ENCODE data around the gene CHRM4.
A peak's percentile ranks its signal among the peaks of the same experiment; 100 is the strongest.

CHRM4 gene
- long read RNA-seq = 0 reads

DNA sequence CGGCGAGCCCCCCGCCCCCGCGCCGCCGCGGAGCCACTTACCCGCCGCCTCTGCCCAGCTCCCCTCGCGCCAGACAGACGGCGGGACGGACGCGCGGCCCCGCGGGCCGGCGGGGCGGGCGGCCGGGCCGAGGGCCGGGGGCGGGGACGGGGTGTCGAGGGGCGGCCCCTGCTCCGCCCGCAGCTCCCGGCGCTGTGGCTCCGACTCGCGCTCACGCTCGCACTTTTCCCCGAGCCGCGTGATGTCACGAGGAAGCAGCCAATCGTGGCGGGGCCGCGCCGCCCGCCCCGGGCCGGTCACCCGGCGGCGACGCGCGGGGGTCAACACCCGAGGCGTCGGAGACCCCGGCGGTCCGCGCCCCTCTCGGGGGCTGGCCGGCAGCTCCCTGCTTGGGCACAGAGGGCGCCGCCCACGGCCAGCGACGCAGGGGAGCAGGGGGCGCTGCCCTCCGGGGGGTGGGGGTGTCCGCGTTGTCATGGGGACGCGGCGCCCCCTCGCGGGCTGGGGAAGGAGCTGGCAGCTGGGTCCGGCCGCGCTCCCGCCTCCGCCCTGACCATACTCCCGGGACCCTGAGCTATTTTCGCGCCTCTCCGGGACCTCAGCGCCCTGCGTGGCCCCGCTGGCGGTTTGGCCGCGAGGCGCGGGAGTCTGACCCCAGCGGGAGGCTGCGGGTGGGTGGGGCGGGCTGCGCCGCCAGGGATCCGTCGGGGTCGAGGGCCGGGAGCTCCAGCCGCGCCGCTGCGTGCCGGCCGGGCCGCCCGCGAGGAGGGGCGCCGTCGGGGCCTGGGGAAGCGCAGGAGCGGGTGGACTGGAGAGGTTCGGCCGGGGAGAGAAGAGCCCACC lies at the start of gene CHRM4:
Gene CHRM4 (minus strand): TSS at position 199 of the 843 bp plus-strand sequence. CDS start 5,219 bp downstream, outside the sequence.
- Histone ChIP-seq H3K27me3 (ENCODE audit: insufficient read depth, poor library complexity, severe bottlenecking) (peaks cover 25% of the 10 kb centered on the region), H3K27ac (replicated peaks) (no peak within 1 kb of the TSS), H3K4me3 (replicated peaks; ENCODE audit: insufficient read depth, low read length) (peak within 1 kb of the TSS; percentile 57)
- TF ChIP-seq, protein P1, sequence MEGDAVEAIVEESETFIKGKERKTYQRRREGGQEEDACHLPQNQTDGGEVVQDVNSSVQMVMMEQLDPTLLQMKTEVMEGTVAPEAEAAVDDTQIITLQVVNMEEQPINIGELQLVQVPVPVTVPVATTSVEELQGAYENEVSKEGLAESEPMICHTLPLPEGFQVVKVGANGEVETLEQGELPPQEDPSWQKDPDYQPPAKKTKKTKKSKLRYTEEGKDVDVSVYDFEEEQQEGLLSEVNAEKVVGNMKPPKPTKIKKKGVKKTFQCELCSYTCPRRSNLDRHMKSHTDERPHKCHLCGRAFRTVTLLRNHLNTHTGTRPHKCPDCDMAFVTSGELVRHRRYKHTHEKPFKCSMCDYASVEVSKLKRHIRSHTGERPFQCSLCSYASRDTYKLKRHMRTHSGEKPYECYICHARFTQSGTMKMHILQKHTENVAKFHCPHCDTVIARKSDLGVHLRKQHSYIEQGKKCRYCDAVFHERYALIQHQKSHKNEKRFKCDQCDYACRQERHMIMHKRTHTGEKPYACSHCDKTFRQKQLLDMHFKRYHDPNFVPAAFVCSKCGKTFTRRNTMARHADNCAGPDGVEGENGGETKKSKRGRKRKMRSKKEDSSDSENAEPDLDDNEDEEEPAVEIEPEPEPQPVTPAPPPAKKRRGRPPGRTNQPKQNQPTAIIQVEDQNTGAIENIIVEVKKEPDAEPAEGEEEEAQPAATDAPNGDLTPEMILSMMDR (IDR thresholded peaks at IDR 0.05; ENCODE audit: insufficient read depth, low read length) = no peak
- TF ChIP-seq REST (IDR thresholded peaks at IDR 0.05; ENCODE audit: insufficient replicate concordance, low read depth) (no peak), SPI1 (IDR thresholded peaks at IDR 0.05; ENCODE audit: borderline replicate concordance, low read depth) (no peak), GABPA (IDR thresholded peaks at IDR 0.05; ENCODE audit: low read depth) (no peak), POLR2AphosphoS5 (IDR thresholded peaks at IDR 0.05; ENCODE audit: low read depth) (no peak)
- DNase-seq (ENCODE audit: low read depth in 1 of 2, low spot score in 1 of 2) = no peak

DNA sequence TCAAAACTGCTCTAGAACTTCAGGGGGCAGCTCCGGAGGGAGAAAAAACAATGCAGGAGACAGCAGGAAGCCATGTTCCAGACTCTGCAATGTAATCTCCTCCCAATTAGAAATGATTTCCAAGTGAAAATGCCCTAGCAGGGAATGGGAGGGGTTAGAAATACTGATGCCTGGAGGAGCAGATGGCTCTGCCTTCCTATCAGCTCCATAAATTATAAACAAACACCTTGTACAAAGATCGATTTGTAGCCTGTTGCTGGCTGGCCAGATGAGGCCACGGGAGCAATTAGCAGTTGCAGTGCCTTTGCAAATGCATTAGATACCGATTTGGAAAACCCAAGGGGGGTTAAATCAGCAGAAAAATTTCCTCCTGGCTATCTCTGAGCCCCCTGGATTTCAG lies 46.6 kb upstream of the CHRM4 start:
- no peak overlapping the region for H3K4me3 ChIP-seq (replicated peaks; ENCODE audit: insufficient read depth, low read length)
- no peak overlapping the region for H3K27ac ChIP-seq (replicated peaks)
- TF ChIP-seq, protein P1 (IDR thresholded peaks at IDR 0.05; ENCODE audit: insufficient read depth, low read length) = no peak
- TF ChIP-seq GABPA (IDR thresholded peaks at IDR 0.05; ENCODE audit: low read depth) (no peak), SPI1 (IDR thresholded peaks at IDR 0.05; ENCODE audit: borderline replicate concordance, low read depth) (no peak), POLR2AphosphoS5 (IDR thresholded peaks at IDR 0.05; ENCODE audit: low read depth) (no peak), REST (IDR thresholded peaks at IDR 0.05; ENCODE audit: insufficient replicate concordance, low read depth) (no peak)
- DNase-seq (ENCODE audit: low read depth in 1 of 2, low spot score in 1 of 2) = no peak
- H3K27me3 ChIP-seq (ENCODE audit: insufficient read depth, poor library complexity, severe bottlenecking) = no peaks in the 10 kb centered on the region

- Histone ChIP-seq H3K27me3 (ENCODE audit: insufficient read depth, poor library complexity, severe bottlenecking) (no peaks in the 10 kb centered on the region), H3K27ac (replicated peaks) (no peak overlapping the region), H3K4me3 (replicated peaks; ENCODE audit: insufficient read depth, low read length) (no peak overlapping the region)
- TF ChIP-seq GABPA (IDR thresholded peaks at IDR 0.05; ENCODE audit: low read depth) (no peak), POLR2AphosphoS5 (IDR thresholded peaks at IDR 0.05; ENCODE audit: low read depth) (no peak), REST (IDR thresholded peaks at IDR 0.05; ENCODE audit: insufficient replicate concordance, low read depth) (no peak), SPI1 (IDR thresholded peaks at IDR 0.05; ENCODE audit: borderline replicate concordance, low read depth) (no peak)
- TF ChIP-seq, protein P1 (IDR thresholded peaks at IDR 0.05; ENCODE audit: insufficient read depth, low read length) = no peak
- DNase-seq (ENCODE audit: low read depth in 1 of 2, low spot score in 1 of 2) = no peak
These were observed 45.6 kb upstream of the CHRM4 start for GRCh38 chr11:46437122-46437689.
